NCI-H446 treated with DMSO at 0.1 percent for 48 hours (cell line): ENCODE measurements around the gene ALDH6A1.
A peak's percentile ranks its signal among the peaks of the same experiment; 100 is the strongest.

Experiments
- DNase-seq: peaks from one replicate; lab custom pipeline; 2025; lab: John Stamatoyannopoulos, UW

ALDH6A1 gene

DNA sequence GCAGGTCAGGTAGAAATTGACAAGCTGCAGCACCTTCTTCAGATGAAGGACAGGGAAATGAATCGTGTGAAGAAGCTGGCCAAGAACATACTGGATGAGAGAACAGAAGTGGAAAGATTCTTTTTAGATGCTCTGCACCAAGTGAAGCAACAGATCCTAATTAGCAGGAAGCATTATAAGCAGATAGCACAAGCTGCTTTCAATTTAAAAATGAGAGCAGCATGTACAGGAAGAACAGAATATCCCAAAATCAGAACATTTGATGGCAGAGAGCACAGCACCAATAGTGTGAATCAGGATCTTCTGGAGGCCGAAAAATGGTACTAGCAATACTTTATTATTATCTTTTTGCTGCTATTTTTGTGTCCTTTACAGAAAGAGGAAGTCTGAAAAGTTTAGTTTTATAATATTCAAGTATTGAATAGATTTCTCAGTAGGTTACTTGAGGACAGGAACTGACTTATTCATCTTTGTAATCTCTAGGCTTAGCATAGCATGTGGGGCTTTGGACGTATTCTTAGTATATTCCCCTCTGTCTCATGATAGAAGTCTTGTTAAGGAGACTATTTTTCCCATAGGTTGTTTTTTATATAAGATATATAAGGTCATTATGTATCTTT lies 34.3 kb downstream of the ALDH6A1 start:
- no peak for DNase-seq

DNA sequence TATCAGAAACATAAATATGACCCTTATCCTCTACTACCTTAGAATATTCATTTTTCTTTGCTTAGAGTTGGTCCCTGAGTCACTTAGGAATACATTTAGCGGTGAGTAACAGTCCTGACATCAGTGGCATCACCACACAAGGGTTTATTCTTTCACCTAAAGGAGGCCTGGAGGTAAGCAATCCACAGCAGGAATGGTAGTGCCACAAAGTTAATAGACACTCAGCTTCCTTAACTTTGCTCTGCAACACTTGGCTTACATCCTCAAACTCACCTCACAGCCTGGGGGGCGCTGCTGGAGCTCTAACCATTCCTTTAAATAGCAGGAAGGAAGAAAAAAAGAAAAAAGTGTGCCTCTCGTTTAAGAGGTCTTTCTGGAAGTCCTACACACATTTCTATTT lies 36.0 kb downstream of the ALDH6A1 start:
- DNase-seq: no peak

DNA sequence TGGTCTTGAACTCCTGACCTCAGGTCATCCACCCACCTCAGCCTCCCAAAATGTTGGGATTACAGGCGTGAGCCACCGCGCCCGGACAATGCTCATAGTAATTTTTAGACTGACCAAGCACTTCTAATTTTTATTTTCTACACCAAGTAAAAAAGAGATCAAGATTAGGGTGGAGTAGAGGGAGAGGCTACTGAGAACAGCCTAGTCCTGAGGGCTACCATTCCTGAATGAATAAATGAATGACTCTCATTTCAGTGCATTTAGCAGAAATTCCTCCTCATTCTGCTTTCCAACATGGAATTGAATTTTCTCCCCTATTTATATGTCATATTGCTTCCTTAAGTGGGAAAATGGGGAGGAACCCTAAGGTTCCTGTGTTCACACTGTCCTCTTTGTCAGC lies 38.7 kb downstream of the ALDH6A1 start:
- DNase-seq: no peak

DNA sequence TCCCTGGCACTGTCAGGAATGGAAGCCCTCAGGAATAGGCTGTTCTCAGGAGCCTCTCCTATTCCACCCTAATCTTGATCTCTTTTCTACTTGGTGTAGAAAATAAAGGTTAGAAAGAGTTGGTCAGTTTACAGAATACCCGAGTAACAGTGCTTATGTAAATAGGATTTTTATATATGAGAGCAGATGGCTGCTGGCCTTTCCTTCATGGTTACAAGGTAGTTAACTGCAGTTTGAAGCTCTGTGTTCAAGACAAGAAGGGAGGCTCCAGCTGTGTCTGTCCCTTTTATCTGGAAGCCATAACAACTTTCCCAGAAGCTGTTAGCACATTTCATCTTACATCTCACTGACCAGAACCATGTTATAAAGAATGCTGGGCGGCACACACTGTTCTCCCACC lies 42.0 kb downstream of the ALDH6A1 start:
- no peak for DNase-seq

DNA sequence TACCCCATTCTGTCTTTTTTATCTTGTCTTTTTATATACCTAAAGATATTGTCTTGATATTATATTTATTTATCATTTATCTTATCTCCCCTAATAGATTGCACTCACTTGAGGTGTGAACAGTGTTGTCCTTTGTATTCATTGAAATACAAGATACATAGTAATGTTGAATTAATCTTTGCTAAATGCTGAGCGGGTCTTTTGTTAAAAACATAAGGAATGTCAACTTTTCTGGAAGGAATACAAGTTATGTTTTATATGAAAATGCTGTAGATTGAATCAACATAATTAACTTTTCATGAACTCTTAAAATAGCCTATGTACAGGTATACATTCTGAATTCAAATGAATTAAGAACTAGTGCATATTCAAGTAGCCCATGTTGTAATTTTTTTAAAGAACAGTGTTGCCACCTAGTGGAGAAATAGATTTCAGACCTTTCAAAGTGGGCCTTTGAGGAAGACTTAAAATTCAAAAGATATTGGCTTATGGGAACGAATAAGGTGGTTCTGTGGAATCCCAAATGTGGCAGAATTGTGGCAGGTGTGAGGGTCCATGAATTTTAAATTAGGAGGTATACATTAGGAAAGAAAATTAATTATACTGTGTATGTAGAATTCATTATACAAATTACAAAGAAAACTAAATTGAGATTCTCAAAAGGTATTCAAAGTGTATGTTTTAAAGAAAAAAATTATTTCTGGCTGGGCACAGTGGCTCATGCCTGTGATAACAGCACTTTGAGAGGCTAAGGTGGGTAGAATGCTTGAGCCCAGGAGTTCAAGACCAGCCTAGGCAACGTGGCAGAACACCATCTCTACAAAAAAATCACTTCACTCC lies 46.0 kb downstream of the ALDH6A1 start:
- peak; percentile 42 for DNase-seq

DNA sequence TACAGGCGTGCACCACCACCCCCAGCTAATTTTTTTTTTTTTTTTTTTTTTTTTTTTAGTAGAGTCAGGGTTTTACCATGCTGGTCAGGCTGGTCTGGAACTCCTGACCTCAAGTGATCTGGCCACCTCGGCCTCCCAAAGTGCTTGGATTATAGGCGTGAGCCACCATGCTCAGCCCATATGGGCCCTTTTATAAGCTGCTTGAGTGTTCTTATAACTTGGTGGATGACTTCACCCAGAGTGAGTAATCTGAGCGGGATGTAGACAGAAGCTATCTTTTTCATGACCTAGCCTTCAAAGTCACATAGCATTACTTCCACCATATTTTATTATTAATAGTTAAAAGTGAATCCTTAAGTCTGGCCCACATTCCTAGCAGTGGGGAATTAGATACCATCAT lies 48.7 kb downstream of the ALDH6A1 start:
- DNase-seq: no peak

DNA sequence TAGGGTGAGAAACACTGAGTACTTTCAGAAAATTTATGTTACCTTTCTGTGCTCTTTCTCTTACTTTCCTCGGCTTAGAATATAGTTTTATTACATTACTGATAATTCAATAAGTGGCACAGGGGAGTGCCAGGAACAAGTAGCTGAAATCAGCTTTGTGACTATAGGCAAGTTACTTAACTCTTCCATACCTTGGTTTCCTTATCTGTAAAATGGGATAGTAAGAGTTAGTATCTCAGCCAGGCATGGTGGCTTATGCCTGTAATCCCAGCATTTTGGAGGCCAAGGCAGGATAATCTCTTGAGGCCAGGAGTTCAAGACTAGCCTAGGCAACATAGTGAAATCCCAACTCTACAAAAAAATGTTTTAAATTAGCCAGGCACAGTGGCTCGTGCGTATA lies 49.7 kb downstream of the ALDH6A1 start:
- no peak for DNase-seq

DNA sequence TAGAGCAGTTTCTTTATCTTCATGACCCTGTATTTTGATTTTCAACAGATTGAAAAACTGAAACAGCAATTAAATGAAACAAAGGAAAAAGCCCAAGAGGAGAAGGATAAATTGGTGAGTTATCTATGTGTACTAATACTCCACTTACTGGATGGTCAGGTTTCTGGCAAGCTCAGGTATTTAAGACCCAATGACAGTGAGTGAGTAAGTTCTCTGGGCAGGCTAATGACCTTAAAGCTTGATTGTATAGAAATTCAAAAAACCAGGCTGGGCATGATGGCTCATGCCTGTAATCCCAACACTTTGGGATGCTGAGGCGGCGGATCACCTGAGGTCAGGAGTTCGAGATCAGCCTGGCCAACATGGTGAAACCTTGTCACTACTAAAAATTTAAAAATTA lies 55.1 kb downstream of the ALDH6A1 start:
- no peak for DNase-seq

DNA sequence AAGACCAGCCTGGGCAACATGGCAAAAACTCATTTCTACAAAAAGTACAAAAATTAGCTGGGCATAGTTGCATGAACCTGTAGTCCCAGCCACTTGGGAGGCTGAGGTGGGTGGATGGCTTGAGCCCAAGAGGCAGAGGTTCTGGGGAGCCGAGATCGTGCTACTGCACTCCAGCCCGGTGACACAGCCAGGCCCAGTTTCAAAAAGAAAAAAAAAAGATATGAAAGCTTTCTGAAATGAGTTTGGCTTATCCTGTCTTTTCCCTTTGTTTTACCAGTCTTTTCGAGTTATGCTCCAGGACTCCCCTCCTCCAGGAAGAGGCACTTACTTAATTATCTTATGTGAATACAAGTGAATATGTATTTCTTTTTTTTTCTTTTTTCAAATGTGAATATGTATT lies 61.9 kb downstream of the ALDH6A1 start:
- no peak for DNase-seq

DNA sequence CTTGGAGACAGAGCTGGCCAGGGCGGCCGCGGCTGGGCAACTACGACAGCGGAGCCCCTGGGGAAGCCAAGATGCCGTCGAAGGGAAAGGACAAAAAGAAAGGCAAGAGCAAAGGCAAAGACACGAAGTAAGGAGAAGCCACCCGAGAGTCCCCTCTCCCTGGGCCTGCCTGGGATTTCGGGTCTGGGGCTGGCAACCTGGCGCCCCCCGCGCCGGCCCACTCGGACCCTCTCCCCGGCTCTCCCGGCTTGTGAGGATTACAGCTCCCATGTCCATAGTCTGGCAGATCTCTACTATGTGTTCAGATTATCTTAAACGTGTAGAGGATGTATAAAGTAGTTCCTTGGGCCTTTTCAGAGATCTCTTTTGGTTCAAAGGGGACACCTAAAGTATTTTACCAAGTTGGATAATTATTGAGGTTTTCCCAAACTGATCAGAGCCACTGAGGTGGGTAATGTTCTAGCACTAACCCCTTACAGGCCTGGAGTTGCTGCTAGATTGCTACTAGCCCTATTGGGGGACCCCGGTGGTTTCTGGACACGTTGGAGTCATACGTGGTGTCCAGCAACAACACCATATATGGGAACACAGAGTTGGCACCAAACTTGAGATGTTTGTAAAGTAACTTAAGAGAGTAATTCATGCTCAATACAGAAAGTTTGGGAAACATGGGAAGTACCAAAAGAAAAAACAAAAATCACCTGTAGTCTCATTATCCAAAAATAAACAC lies 64.7 kb downstream of the ALDH6A1 start:
- DNase-seq: no peak

DNA sequence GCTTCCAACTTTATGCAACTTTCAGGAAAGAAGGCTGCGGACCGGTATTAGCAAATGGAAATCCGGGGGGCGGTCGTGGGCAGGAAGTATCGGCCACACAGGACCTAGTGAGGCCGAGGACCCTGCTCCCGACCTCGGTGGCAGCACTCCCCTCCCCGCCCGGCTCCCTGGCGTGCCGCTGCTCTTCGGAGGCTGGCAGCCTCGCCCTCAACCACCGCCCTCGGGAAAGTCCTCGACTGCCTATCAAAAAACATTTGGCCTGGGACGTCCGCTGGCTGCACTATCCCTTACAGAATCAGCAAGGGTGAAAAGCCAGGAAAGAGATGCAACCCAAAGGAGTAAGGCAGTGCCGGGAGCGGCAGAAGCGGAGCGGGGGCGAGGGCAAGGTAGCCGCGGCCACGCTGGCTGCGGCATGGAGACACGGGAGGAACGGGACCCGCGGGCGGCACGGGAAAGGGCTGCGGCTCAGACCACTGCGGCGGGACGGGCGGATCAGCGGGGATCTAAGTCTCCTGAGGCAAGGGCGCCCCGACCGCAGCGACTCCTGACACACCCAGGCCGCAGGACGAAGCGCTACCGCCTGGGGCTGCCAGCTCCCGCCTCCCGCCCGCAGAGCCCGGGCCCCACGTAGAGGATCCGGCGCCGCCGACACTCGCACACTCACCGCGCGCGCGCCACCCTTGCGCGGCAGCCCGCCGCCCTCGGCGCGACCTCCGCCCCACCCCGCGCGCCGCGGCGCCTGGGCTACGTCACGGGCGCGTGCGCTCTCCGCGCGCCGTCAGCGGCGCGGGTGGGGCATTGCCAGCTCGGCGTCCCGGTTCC lies 65.5 kb downstream of the ALDH6A1 start, which contains the start of the genes BBOF1 and ENTPD5:
Gene BBOF1 (plus strand): TSS at position 764 of the 822 bp plus-strand sequence. CDS start 130 bp downstream, outside the sequence.
Gene ENTPD5 (minus strand): TSS at position 703 of the 822 bp plus-strand sequence. CDS start 31,186 bp downstream, outside the sequence.
- peak; percentile 52 for DNase-seq

DNA sequence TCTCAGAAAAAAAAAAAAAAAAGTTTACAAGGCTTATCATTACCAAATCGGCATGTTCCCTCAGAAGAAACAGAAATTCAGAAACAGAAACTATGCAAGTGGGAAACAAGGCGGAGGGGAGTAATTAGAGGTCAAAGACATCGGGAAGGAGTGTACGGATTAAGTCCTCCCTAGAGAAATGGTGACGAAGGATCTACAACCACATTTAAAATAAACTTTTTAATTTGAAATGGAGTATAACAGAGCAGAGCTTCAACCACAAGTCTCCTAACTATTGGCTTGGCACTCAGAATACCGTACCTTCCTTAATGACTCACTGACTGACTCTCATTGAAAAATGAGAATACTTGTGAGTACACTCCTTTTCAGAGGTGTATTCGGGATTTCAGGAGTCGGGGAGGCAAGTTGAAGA lies 66.1 kb downstream of the ALDH6A1 start:
- DNase-seq: no peak

DNA sequence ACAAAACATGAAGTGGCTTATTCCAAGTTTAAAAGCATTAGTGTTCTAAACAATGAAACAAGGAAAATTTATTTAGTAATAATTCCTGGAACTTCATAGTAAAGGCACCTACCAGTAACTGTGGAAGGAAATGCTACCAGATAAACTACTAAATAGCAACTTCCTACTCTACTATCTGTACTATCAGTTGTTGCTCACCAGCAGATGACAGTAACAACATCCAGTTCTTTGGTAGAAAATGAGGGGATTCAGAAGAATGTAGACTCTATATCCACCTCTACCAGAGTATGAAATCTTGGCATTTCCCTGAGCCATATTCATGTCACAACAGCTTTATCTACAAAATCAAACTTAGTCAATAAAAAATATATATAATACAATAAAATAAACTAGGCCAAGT lies 68.3 kb downstream of the ALDH6A1 start:
- no peak for DNase-seq

DNA sequence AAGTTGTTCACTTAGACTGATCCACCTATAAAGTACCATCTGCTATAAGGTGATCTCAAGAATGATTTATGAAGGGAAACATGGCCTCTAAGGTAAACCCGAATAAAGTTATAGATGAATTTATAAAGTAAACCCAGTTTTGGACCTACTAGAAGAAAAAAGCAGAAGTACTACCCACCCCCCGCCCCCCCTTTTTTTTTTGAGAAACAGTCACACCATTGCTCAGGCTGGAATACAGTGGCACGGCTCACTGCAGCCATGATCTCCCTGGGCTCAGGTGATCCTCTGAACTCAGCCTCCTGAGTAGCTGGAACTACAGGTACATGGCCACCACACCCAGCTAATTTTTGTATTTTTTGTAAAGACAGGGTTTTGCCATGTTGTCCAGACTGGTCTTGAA lies 69.1 kb downstream of the ALDH6A1 start:
- no peak for DNase-seq

DNA sequence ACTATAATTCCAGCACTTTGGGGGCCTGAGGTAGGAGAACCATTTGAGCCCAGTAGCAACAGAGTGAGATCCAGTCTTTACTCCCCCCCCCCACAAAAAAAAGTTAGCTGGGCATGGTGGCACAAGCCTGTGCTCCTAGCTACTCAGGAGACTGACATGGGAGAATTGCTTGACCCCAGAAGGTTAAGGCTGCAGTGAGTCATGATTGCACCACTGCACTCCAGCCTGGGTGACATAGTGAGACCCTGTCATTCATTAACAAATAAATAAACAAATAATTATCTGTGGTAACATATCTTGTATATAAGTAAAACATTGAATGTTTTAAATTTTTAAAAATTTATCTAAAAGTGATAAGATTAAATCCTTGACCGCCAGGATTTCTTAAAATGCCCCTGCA lies 70.0 kb downstream of the ALDH6A1 start:
- no peak for DNase-seq

DNA sequence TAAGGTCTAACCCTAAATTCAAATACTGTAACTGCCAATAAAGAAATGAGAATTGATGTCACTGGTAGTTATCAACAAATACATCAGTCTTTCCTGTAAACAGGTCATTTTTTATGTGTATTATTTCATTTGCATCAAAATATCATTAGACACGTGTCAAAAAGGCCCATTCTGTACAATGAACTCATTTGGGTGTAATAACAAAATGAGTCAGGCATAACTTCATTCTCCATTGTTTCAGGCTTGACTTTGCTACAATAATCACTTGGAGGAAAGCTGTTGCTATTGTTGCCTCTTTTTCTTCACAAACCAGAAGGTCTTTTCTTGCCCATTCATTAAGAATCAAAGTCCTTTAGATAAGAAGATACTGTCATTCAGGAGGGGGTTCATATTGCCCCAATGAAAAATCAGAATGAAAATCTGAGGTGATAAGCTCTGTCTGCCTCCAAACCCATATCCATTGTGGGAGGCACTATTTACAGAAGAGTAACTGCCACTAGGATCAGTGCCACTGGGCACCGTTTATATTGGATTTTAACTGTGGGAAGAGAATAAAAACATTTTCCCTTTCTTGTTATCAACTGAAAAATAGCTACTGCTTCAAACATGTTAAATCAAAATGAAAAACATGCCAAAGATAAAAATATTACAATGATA lies 75.3 kb downstream of the ALDH6A1 start:
- no peak for DNase-seq
